Cardiac muscle cell (in vitro differentiated cells and primary cell): ENCODE results near the gene ROS1. TPM values are rescaled to one million over a fixed set of nuclear protein-coding genes. Genes with fewer than 3 reads are reported as not detected.

Experiments used
- DNase-seq, 2 donors: peaks; one replicate each; pipeline versions ENCODE4 v3.0.0 to v3.0.0-alpha.2; 2010 to 2017; ENCODE audit warnings: low read depth in 1 of 2, low spot score in 1 of 2
- H3K27ac ChIP-seq: fragments of 200-600 bp; sonication (generic); 2 replicates; pipeline ENCODE4 v1.5.1; 2016
- H3K27me3 ChIP-seq: fragments of 200-600 bp; sonication (generic); 2 replicates; pipeline ENCODE4 v1.6.0; 2016; ENCODE audit warnings: control low read depth
- H3K36me3 ChIP-seq: fragments of 200-600 bp; sonication (generic); 2 replicates; pipeline ENCODE4 v1.5.1; 2016; ENCODE audit warnings: control low read depth
- H3K4me1 ChIP-seq: fragments of 200-600 bp; sonication (generic); 2 replicates; pipeline ENCODE4 v1.8.1; 2017; ENCODE audit warnings: low read depth, mild to moderate bottlenecking, mixed run types
- H3K4me3 ChIP-seq: fragments of 200-600 bp; sonication (generic); 2 replicates; pipeline ENCODE4 v1.5.1; 2016; ENCODE audit warnings: mild to moderate bottlenecking
- H3K9me3 ChIP-seq: fragments of 200-600 bp; sonication (generic); 2 replicates; pipeline ENCODE4 v1.5.1; 2017; ENCODE audit warnings: low read depth, mild to moderate bottlenecking, control low read depth
- CTCF ChIP-seq: IDR thresholded peaks from 2 replicates; pipeline ENCODE4 v1.5.1; 2012; ENCODE audit warnings: low read depth, mild to moderate bottlenecking, low read length
- polyA plus RNA-seq: library from polyadenylated mRNA; unstranded; fragments of >200 nt; fragmentation: Nextera tagmentation; extraction: Ambion mirVana; gene quantifications from 2 replicates; pipeline ENCODE4 v1.2.1, GENCODE V29; 2016
- total RNA-seq: library from RNA; depleted of rRNA; stranded (reverse); fragments of >200 nt; gene quantifications from 2 replicates; pipeline ENCODE4 v1.2.3, GENCODE V29; 2016

ROS1 gene
- total and polyA plus RNA-seq, 2 experiments from 2014 or later = not detected

- no peak for DNase-seq
- no peaks in the 10 kb centered on the region for H3K9me3 ChIP-seq
- no peaks in the 10 kb centered on the region for H3K4me1 ChIP-seq
- H3K36me3 ChIP-seq = no peaks in the 10 kb centered on the region
- TF ChIP-seq CTCF = no peak
- H3K27ac ChIP-seq = no peak overlapping the region
- no peaks in the 10 kb centered on the region for H3K27me3 ChIP-seq
- no peak overlapping the region for H3K4me3 ChIP-seq
Measured at GRCh38 chr6:117307655-117308054, 118.1 kb downstream of the ROS1 start.

- no peaks in the 10 kb centered on the region for H3K4me1 ChIP-seq
- TF ChIP-seq CTCF = no peak
- DNase-seq = no peak
Measured at GRCh38 chr6:117306227-117306790, 119.4 kb downstream of the ROS1 start.

GRCh38 chr6:117304446-117304845 lies 121.3 kb downstream of the ROS1 start:
- no peak overlapping the region for H3K4me3 ChIP-seq
- no peak overlapping the region for H3K27ac ChIP-seq
- DNase-seq = no peak
- no peaks in the 10 kb centered on the region for H3K36me3 ChIP-seq
- no peaks in the 10 kb centered on the region for H3K9me3 ChIP-seq
- H3K4me1 ChIP-seq = no peaks in the 10 kb centered on the region
- TF ChIP-seq CTCF = no peak
- H3K27me3 ChIP-seq = no peaks in the 10 kb centered on the region

More at GRCh38 chr6:117306227-117306790, 119.4 kb downstream of the ROS1 start:
- no peak overlapping the region for H3K27ac ChIP-seq
- no peak overlapping the region for H3K4me3 ChIP-seq
- no peaks in the 10 kb centered on the region for H3K9me3 ChIP-seq
- no peaks in the 10 kb centered on the region for H3K36me3 ChIP-seq
- no peaks in the 10 kb centered on the region for H3K27me3 ChIP-seq

- TF ChIP-seq CTCF = no peak
Measured at GRCh38 chr6:117303323-117303722, 122.4 kb downstream of the ROS1 start.

DNA sequence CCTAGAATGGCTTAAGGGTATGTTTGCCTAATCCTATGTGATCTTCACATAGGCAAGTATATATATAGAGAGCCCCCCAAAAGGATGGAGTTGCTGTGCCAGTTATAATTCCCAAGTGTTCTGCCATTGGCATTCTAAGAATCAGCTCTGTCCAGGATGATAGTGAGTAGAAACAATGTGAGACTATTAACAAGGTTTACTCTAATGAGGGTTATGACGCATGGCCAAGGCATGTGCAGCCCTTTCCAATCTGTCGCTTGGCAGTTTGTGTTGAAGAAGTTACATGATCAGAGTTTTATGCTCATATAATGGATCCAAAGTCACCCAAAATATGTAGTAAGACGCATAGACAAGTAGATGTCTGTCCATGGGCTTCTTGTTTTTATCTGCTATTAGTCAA lies 126.8 kb downstream of the ROS1 start:
- Histone ChIP-seq H3K27me3 (no peaks in the 10 kb centered on the region), H3K9me3 (no peaks in the 10 kb centered on the region), H3K27ac (no peak overlapping the region), H3K4me1 (no peaks in the 10 kb centered on the region), H3K4me3 (no peak overlapping the region), H3K36me3 (no peaks in the 10 kb centered on the region)
- no peak for TF ChIP-seq CTCF
- DNase-seq = no peak

More at GRCh38 chr6:117303323-117303722, 122.4 kb downstream of the ROS1 start:
- no peak overlapping the region for H3K4me3 ChIP-seq
- H3K27me3 ChIP-seq = no peaks in the 10 kb centered on the region
- no peak overlapping the region for H3K27ac ChIP-seq
- H3K36me3 ChIP-seq = no peaks in the 10 kb centered on the region
- no peak for DNase-seq
- H3K9me3 ChIP-seq = no peaks in the 10 kb centered on the region
- H3K4me1 ChIP-seq = no peaks in the 10 kb centered on the region
